Mesendoderm (in vitro differentiated cells): Measurements from ENCODE around the gene DUSP7.

ENCODE experiments used
- DNase-seq: peaks from one replicate; pipeline ENCODE4 v3.0.0; 2013
- H2AK5ac ChIP-seq: 2 replicates; pipeline ENCODE4 v1.6.1; 2013; ENCODE audit warnings: low read length, inconsistent platforms
- H2BK120ac ChIP-seq: 2 replicates; pipeline ENCODE4 v1.6.1; 2013; ENCODE audit warnings: low read depth, mild to moderate bottlenecking, low read length, moderate library complexity, mixed read lengths
- H2BK15ac ChIP-seq: replicated peaks from 2 replicates; pipeline ENCODE4 v1.6.1; 2013; ENCODE audit warnings: low read depth, mild to moderate bottlenecking, moderate library complexity
- H2BK5ac ChIP-seq: 2 replicates; pipeline ENCODE4 v1.6.1; 2013; ENCODE audit warnings: low read length, inconsistent platforms
- H3K18ac ChIP-seq: 2 replicates; pipeline ENCODE4 v1.6.1; 2013; ENCODE audit warnings: mild to moderate bottlenecking, low read length, mixed read lengths
- H3K23ac ChIP-seq: one replicate; pipeline ENCODE4 v1.6.1; 2013; ENCODE audit warnings: low read length
- H3K27ac ChIP-seq: 2 replicates; pipeline ENCODE4 v1.5.1; 2013; ENCODE audit warnings: low read depth, mild to moderate bottlenecking, inconsistent platforms, low read length, moderate library complexity
- H3K27me3 ChIP-seq: 2 replicates; pipeline ENCODE4 v1.6.1; 2013; ENCODE audit warnings: low read length, control low read depth, mild to moderate bottlenecking, inconsistent platforms; ENCODE audit not compliant: insufficient read depth, poor library complexity
- H3K36me3 ChIP-seq: 2 replicates; pipeline ENCODE4 v1.6.1; 2013; ENCODE audit warnings: low read length, inconsistent platforms; ENCODE audit not compliant: control insufficient read depth, insufficient read depth
- H3K4ac ChIP-seq: one replicate; pipeline ENCODE4 v1.6.1; 2013; ENCODE audit warnings: low read depth, mild to moderate bottlenecking, low read length, moderate library complexity
- H3K4me1 ChIP-seq: 2 replicates; pipeline ENCODE4 v1.6.1; 2013; ENCODE audit warnings: low read depth, low read length, inconsistent platforms; ENCODE audit not compliant: control insufficient read depth
- H3K4me2 ChIP-seq: 2 replicates; pipeline ENCODE4 v1.6.1; 2013; ENCODE audit warnings: low read length
- H3K4me3 ChIP-seq: 2 replicates; pipeline ENCODE4 v1.5.1; 2013; ENCODE audit warnings: mild to moderate bottlenecking, low read length
- H3K56ac ChIP-seq: one replicate; pipeline ENCODE4 v1.6.1; 2013; ENCODE audit warnings: low read length
- H3K79me1 ChIP-seq: 2 replicates; pipeline ENCODE4 v1.6.1; 2013; ENCODE audit warnings: low read length, inconsistent platforms
- H3K79me2 ChIP-seq: 2 replicates; pipeline ENCODE4 v1.6.1; 2013; ENCODE audit warnings: mild to moderate bottlenecking, low read length; ENCODE audit not compliant: control insufficient read depth, insufficient read depth
- H3K9ac ChIP-seq: 2 replicates; pipeline ENCODE4 v1.6.1; 2013; ENCODE audit warnings: low read length, inconsistent platforms
- H4K5ac ChIP-seq: one replicate; pipeline ENCODE4 v1.6.1; 2013; ENCODE audit warnings: low read length
- H4K8ac ChIP-seq: one replicate; pipeline ENCODE4 v1.6.1; 2013; ENCODE audit warnings: low read depth, mild to moderate bottlenecking, control low read depth, low read length, moderate library complexity
- WGBS: extraction: QIAGEN DNeasy Blood & Tissue Kit; methylation state at CpG from one replicate; pipeline ENCODE4 v1.1.7; 2013; ENCODE audit warnings: low lambda C conversion rate, missing lambda C conversion rate; ENCODE audit not compliant: insufficient coverage; ENCODE audit errors: extremely low coverage; 5-methylcytosine and 5-hydroxymethylcytosine counted together

The DUSP7 gene

GRCh38 chr3:52087731-52088130, 31.4 kb upstream of the DUSP7 start:
- H3K27ac ChIP-seq, result no peak overlapping the region
- H2BK120ac ChIP-seq, result no peak overlapping the region

GRCh38 chr3:52086976-52087663, 30.7 kb upstream of the DUSP7 start:
- H3K4me3 ChIP-seq, result no peak overlapping the region
- no peak overlapping the region for H3K4me2 ChIP-seq
- H4K8ac ChIP-seq, result no peak overlapping the region
- no peaks in the 10 kb centered on the region for H3K79me2 ChIP-seq
- H3K36me3 ChIP-seq, result no peaks in the 10 kb centered on the region
- no peak overlapping the region for H2BK15ac ChIP-seq
- H3K27me3 ChIP-seq, result no peaks in the 10 kb centered on the region
- H3K4ac ChIP-seq, result no peak overlapping the region
- no peak overlapping the region for H3K27ac ChIP-seq
- H3K9ac ChIP-seq, result no peak overlapping the region
- no peak overlapping the region for H3K56ac ChIP-seq
- H2BK5ac ChIP-seq, result no peak overlapping the region
- DNase-seq, result no peak
- no CpG with 5 or more reads among the region's 8 CpGs for WGBS
- H4K5ac ChIP-seq, result no peak overlapping the region
- no peak overlapping the region for H3K23ac ChIP-seq
- H2AK5ac ChIP-seq, result no peak overlapping the region
- H3K4me1 ChIP-seq, result no peaks in the 10 kb centered on the region
- H3K18ac ChIP-seq, result no peak overlapping the region
- H2BK120ac ChIP-seq, result no peak overlapping the region
- H3K79me1 ChIP-seq, result no peaks in the 10 kb centered on the region

More at GRCh38 chr3:52087731-52088130, 31.4 kb upstream of the DUSP7 start:
- H2BK5ac ChIP-seq, result no peak overlapping the region
- no peak overlapping the region for H3K56ac ChIP-seq
- no peak overlapping the region for H4K8ac ChIP-seq
- H3K4me3 ChIP-seq, result no peak overlapping the region
- H3K4me1 ChIP-seq, result no peaks in the 10 kb centered on the region
- no peak overlapping the region for H3K4me2 ChIP-seq
- H3K9ac ChIP-seq, result no peak overlapping the region
- H4K5ac ChIP-seq, result no peak overlapping the region
- H3K27me3 ChIP-seq, result no peaks in the 10 kb centered on the region
- no peak overlapping the region for H2AK5ac ChIP-seq
- H2BK15ac ChIP-seq, result no peak overlapping the region
- H3K23ac ChIP-seq, result no peak overlapping the region
- H3K4ac ChIP-seq, result no peak overlapping the region
- no peak for DNase-seq
- no peaks in the 10 kb centered on the region for H3K79me1 ChIP-seq
- H3K79me2 ChIP-seq, result no peaks in the 10 kb centered on the region
- WGBS, result no CpG with 5 or more reads among the region's 3 CpGs
- H3K18ac ChIP-seq, result no peak overlapping the region
- H3K36me3 ChIP-seq, result no peaks in the 10 kb centered on the region

GRCh38 chr3:52086461-52086860, 30.1 kb upstream of the DUSP7 start:
- DNase-seq, result no peak
- Histone ChIP-seq H3K27me3 (no peaks in the 10 kb centered on the region), H4K8ac (no peak overlapping the region), H3K4me2 (no peak overlapping the region), H3K79me1 (no peaks in the 10 kb centered on the region), H2BK15ac (no peak overlapping the region), H2BK5ac (no peak overlapping the region), H3K9ac (no peak overlapping the region), H2AK5ac (no peak overlapping the region), H3K27ac (no peak overlapping the region), H3K4me3 (no peak overlapping the region), H3K4ac (no peak overlapping the region), H4K5ac (no peak overlapping the region), H3K56ac (peak overlapping the region; percentile 25), H3K23ac (no peak overlapping the region), H3K36me3 (no peaks in the 10 kb centered on the region), H3K4me1 (no peaks in the 10 kb centered on the region), H3K79me2 (no peaks in the 10 kb centered on the region), H3K18ac (no peak overlapping the region), H2BK120ac (no peak overlapping the region)
- WGBS, result no CpG with 5 or more reads among the region's 6 CpGs

GRCh38 chr3:52085681-52086282, 29.4 kb upstream of the DUSP7 start:
- Histone ChIP-seq H3K18ac (no peak overlapping the region), H3K4me1 (no peaks in the 10 kb centered on the region), H2BK15ac (no peak overlapping the region), H4K5ac (no peak overlapping the region), H3K9ac (no peak overlapping the region), H3K79me1 (no peaks in the 10 kb centered on the region), H2AK5ac (no peak overlapping the region), H3K56ac (no peak overlapping the region), H3K23ac (no peak overlapping the region), H3K36me3 (no peaks in the 10 kb centered on the region), H3K27me3 (no peaks in the 10 kb centered on the region), H3K4ac (no peak overlapping the region), H4K8ac (no peak overlapping the region), H3K79me2 (no peaks in the 10 kb centered on the region), H2BK120ac (no peak overlapping the region), H2BK5ac (no peak overlapping the region), H3K27ac (no peak overlapping the region), H3K4me2 (no peak overlapping the region), H3K4me3 (no peak overlapping the region)
- WGBS, result no CpG with 5 or more reads among the region's 10 CpGs
- DNase-seq, result no peak

- Histone ChIP-seq H3K4ac (no peak overlapping the region), H4K8ac (no peak overlapping the region), H3K4me1 (no peaks in the 10 kb centered on the region), H2BK5ac (no peak overlapping the region), H3K27me3 (no peaks in the 10 kb centered on the region), H2BK15ac (no peak overlapping the region), H3K9ac (no peak overlapping the region), H4K5ac (no peak overlapping the region), H3K79me1 (no peaks in the 10 kb centered on the region), H3K23ac (no peak overlapping the region), H3K56ac (no peak overlapping the region), H3K36me3 (no peaks in the 10 kb centered on the region), H2AK5ac (no peak overlapping the region), H3K4me2 (no peak overlapping the region), H3K79me2 (no peaks in the 10 kb centered on the region), H3K18ac (no peak overlapping the region), H3K4me3 (no peak overlapping the region), H3K27ac (no peak overlapping the region), H2BK120ac (no peak overlapping the region)
- peak; percentile 29 for DNase-seq
- WGBS, result no CpG with 5 or more reads among the region's 13 CpGs
Measured at GRCh38 chr3:52084954-52085680, 28.7 kb upstream of the DUSP7 start.
